ENCODE measurements around the gene IFI27L1.

IFI27L1 gene, protein sequence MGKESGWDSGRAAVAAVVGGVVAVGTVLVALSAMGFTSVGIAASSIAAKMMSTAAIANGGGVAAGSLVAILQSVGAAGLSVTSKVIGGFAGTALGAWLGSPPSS

DNA sequence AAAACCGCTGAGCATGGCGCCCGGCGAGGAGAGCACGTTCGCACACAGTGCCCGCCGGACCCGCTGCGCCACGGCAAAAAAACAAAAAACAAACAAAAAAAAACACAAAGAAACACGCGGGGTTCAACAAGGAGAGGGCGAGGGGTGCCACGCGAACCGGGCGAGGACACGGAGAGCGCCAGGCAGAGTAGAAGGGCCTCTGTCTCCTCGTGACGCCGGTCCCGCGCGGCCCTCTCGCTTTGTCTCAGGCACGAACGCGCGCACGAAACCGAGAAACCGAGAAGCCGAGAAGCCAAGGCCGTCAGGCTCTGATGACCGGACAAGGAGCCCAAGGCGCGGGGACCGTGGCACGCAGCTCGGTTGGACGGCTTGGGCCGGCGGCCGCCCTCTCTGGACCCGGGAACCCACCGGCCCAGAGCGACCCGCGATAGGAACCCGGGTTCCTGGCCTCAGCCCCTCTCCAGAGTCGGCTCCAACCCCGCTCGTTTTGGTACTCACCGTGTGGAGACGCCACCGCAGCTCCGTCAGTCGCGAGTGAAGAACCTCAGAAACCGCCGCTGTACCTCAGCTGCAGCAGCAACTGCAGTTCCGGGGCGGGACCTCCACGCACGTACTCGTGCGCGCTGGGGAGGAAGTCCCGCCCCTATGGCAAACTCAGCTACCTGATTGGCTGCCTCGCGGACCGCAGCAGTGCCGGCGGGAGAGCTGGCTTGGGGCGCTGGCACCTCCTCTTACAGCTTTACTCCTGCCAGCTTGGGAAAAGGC is at the start of gene IFI27L1, which contains the start of gene DDX24:
TSS of gene IFI27L1 (plus strand) at position 690 of the 765 bp plus-strand sequence. CDS start 15,628 bp downstream, outside the sequence.
TSS of gene DDX24 (minus strand) at position 582 of the 765 bp plus-strand sequence. CDS start 1,460 bp downstream, outside the sequence.
- DNase-seq: peak; percentile 98

DNA sequence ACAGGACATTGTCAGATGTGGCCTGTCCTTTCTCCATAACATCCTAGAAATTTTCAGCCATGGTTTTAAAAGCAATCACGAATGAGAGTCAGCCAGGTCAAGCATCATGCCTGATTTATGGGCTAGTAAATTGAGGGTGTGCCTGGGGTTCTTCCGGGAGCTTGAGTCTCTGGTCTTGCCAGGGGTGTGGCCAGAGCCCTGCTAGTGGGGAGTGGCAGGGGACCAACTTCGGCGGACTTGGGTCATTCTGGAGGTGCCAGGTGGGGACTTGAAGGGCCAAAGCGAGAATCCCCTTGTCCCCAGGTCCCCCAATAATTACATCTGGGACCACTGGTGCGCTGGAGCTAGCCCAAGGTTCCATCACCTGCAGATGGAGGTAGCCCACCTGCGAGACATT is 49.2 kb upstream of the IFI27L1 start:
- DNase-seq: no peak

DNA sequence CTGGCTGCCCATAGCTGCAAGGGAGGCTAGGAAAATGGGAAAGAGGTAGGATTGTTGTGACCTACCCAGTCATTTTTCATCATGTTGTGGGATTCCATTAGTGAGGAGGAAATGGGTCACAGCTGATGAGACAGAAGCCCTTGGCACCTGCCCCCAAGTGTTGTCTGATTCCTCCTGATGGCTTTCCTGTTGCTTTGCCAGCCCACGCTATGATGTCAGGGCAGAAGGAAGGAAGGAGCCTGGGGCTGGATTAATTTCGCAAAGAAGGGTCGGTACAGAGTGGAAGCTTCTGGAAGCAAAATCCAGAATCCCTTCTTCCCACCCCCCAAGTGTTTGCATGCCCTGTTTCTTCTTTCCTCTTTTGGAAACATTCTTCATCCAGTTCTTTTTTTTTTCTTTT is 46.2 kb upstream of the IFI27L1 start:
- no peak for DNase-seq

DNA sequence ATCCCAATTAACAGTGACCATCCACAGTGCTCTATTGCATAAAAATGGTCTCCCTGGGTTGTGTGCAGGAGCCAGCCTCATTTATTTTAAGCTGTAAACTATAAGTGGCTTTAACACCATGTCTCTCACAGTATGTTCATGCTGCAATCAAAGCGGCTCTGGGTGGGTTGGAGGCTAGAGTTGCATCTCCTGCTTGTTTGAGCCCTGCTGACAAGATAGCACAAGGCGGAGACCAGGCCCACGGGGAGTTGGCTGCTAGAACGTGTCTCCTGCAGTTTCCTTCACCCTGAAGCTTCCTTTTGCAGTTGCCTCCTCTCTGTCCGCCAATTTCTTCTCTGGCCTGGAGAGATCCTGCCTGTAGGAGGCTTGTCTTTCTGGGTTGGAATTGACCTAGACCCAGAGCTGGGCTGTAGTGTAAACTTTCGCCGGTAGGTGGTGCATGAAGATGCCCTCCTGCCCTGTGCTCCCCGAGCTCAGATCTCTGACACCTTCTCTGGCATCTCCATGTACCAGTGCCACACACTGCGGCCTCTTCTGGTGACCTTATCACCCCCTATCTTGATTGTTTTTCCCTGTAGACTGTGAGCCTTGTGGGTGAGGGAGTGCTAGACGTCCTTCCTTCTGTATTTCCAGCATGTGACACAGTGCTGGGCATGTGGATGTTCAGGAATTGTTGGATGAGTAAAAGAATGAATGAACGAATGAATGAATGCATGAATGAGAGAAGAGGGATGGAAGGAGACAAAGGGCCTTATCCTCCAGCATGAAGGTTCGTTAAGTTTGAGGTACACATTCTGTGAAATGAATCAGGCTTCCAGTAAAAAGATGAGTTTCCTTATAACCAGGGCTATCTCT is 44.6 kb upstream of the IFI27L1 start:
- DNase-seq: peak; percentile 84

DNA sequence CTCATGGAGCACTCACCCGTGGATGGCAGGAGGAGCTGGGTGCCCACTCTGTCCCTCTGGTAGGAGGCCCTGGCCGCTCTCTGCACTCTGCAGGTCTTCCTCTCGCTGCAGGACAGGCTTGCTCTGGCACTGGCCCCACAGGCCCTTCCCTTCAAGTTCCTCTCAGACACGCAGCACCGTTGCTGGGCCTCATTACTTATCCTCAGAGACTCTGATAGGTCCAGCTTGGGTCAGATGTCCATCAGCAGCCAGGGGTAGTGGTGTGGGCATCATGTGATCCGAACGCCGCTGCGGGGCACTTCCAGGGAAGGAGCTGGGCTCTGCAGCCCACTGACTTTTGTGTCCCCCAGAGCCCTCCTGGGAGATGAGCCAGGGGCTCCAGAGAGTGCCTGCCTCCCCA is 43.2 kb upstream of the IFI27L1 start:
- DNase-seq: no peak

DNA sequence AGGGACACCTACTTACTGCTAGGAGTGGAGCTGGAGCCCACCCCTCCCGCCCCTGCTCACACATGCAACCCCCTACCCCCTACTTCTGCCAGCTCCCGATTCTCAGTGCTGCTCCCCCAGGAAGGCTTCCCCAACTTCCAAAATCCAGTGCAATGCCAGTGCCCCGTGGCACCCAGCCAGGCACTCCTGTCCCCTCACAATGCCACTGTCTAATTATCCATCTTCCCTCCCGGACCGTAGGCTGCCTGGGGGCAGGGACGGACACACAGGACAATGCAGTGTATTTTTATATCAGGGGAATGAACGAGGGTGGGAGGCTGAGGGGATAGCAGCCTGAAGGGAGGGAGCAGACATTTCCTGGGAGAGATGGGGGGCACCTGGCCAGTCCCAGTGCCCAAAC is 42.6 kb upstream of the IFI27L1 start:
- no peak for DNase-seq

DNA sequence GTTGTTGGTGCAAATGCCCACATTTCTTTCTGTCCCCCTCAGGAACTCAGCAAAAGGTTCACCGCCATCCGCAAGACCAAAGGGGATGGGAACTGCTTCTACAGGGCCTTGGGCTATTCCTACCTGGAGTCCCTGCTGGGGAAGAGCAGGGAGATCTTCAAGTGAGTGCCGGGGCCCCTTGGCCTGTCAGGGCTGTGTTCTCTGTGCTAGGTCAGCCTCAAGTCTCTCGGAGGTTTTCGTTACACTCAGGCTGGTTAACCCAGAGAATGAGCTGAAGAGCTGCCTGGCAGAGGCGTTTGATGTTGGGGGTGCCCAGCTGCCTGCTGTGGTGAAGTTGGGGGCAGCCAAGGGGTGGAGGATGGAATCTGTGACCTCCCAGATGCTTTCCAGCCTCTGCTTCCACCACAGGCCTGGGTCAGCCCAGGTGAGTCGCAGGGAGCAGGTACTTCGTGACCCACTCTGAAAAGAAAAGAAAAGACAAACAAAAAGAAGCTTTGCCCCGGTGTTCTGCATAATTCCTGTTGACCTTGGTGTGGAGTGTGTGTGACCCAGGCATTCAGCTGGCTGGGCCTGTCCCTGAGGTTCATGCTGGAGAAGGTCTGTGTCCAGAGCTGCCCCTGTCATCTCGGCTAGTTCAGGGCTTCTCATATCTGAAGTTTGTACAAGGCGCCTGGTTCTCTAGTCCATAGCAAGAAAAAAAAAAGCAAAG is 42.0 kb upstream of the IFI27L1 start:
- no peak for DNase-seq

DNA sequence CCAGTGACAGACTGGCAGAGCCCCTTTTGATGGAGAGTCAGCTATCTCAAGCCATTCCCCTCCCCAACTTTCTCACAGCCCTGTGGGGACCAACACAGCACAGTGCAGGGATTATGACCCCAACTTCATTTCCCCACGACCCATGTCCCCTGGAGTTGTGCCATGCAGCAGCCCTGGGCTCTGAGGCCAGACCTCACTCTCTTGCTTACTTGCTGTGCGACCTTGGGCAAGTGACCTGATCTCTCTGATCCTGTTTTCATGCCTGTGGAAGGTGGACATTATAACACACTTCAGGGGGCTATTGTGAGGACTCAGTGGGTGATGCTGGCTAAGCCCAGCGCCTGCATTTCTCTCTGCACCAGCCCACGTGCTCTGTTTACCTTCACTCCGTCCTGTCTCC is 40.9 kb upstream of the IFI27L1 start:
- DNase-seq: no peak

DNA sequence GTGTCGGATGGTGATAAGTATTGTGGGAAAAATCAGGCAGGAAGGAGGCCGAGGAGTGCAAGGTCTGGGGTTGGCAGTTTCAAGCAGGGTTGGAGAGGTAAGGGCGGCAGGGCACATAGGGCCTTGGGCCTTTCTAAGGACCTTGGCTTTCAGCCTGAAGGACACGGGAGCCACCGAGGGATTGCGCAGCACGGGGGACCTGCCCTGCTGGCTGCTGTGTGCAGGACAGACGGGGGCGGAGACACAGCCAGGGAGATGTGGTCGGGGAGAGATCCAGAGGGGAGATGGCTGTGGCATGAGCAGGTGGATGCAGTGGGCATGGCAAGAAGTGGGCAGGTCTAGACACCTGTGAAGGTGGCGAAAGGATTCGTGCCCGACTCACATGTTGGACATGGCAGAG is 40.3 kb upstream of the IFI27L1 start:
- no peak for DNase-seq

DNA sequence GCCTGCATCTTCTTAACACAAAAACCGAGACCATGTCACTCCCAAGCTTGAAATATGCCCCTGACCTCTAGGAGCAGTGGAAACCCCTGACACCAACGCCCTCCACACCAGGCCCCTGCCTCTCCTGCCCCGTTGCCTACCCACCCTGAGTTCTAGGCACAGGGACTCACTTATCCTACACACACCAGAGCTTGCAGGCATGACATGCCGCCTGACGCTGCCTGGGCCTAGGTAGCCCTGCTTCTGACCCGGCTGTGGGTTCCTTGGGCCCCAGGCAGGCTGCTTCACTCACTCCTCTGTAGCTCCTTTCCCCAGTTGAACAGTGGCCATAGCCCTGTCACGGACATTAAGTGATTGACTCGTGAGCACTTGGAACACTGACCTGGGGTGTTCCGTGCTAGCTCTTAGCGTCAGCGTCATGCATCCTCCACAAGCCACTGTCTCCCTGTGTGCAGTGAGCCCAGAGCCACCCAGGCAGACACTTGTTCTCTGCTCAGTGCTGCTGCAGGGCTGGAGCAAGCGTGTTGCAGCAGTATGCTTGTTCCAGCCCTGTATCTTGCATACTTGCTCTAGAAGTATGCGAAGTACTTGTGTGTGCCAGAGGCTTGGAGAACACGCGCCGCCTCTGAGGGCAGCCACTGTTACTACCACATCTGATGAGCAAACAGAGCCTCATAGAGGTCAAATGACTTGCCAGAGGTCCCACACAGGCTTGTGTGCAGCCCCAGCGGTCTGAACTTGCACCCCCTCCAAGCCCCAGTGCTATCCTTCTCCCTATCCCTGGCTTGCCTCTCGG is 39.4 kb upstream of the IFI27L1 start:
- no peak for DNase-seq

DNA sequence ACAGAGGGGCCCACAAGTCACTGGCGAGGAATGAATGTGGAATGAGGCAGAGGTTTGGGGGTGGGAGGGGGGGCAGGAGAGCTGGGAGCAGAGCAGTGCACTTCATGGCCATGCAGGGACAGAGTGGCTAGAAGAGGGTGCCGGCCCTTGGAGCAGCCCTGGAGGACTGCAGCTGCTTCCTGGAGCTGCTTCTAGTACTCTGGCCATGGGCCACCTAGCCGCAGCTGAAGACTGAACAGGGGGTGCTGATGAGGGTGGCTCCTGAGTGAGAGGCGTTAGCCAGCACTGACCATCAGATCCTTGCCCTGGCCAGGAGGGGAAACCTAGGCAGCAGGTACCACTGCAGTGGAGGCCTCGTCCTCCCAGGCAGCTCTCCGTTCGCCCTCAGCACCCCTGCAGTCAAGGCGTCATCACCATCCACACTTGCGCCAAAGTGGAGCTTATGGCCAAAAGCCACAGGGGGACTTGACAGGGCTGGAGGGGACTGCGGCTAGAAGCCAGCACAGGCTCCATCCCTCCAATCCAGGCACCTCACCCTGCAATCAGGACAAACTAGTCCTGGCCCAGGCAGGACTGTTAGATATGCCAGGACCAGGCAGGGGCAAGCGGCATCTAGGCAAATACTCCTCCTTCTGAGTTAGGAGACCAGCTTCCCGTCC is 38.5 kb upstream of the IFI27L1 start:
- no peak for DNase-seq

DNA sequence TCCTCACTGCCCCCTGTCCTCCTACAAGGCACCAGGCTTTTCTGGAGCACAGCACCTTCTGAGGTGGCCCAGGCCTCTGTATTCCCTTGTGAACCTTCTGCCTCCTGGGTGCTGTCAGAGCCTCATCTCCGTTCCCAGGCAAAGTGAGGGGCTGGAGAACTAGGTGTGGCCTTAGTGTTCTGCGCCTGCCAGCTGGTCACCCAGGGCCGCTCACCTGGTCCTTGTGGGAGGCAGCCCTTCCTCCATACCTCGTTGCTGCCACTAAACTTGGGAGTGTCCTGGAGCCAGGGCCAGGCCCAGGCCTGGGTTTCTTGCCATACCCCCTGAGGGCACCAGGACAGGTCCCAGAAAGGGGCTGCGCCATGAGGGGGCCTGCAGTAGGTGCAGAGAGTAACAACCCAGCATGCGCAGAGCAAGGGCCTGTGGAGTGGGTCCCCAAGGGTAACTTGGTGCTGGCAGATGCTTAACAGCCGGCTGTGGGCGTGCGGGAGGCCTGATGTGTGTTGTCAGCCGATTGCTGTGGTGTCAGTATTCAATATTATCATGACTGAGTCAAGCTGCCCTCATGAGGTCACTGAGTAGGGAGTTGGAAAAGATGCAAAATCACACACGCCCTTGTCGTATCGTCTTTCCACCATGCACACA is 37.9 kb upstream of the IFI27L1 start:
- no peak for DNase-seq

DNA sequence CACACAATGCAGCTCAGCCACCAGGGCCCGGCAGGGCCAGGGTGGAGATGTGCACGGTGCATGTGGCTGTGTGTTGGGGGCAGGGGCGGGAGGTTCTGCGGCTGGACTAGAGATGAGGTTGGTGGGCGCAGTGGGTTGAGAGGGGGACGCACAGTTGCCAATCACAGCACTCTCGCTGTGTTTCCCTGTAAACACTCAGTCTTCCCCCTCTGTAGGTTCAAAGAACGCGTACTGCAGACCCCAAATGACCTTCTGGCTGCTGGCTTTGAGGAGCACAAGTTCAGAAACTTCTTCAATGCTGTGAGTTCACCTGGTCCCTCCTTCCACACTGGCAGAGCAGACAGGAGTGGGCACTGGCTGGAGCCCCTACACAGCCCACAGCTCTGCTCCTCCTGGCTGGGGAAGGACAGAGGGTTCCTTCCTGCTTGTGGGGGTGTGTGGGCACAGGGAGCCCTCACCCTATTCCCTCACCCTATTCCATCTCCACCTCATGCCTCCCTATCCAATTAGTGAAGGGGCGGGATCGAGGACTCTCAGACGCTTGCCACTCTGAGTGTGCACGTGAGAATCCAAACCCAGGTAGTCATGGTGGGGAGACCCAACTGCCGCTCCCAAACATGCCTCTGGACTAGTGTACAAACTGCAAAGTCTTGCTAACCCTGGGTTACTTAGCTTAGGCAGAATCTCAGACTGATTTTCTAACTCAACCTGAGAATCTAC is 37.2 kb upstream of the IFI27L1 start:
- no peak for DNase-seq

DNA sequence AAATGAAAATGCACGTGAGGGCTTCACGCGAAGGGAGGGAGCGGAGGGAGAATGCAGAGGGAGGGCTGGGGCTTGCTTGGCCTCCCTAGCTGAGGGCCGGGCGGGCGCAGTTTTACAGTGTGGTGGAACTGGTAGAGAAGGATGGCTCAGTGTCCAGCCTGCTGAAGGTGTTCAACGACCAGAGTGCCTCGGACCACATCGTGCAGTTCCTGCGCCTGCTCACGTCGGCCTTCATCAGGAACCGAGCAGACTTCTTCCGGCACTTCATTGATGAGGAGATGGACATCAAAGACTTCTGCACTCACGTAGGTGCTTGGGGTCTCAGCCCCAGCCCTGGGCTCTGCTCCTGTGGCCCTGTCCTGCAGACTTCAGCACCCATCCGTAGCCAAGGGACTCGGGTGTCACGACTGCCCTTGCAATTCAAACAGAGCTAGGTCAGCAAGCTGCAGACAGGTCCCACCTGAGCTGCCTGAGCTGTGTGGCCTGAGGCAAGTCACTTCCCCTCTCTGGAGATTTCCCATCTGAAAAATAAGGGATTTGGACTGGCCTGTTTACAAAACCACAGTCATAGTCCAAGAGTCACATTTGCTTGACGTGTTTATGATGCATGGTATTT is 36.5 kb upstream of the IFI27L1 start:
- no peak for DNase-seq

DNA sequence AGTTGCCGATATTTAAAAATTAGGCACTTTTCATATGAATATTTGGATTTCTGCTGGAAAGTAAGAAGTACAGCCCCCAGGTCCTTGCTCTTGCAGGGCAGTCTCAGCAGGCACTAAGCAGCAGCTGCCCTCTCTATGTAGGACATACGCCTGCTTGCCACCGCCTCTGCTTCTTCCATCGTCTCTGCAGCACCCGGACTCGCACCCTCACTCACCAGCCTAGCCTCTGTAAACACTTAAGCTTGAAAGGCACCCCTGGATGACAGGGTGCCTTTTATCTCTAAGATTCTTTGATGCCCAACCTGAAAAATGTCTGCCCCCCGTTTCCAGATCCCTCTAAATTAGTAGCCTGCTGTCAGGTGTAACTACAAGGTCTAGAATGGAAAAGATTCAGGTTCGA is 36.0 kb upstream of the IFI27L1 start:
- DNase-seq: no peak

DNA sequence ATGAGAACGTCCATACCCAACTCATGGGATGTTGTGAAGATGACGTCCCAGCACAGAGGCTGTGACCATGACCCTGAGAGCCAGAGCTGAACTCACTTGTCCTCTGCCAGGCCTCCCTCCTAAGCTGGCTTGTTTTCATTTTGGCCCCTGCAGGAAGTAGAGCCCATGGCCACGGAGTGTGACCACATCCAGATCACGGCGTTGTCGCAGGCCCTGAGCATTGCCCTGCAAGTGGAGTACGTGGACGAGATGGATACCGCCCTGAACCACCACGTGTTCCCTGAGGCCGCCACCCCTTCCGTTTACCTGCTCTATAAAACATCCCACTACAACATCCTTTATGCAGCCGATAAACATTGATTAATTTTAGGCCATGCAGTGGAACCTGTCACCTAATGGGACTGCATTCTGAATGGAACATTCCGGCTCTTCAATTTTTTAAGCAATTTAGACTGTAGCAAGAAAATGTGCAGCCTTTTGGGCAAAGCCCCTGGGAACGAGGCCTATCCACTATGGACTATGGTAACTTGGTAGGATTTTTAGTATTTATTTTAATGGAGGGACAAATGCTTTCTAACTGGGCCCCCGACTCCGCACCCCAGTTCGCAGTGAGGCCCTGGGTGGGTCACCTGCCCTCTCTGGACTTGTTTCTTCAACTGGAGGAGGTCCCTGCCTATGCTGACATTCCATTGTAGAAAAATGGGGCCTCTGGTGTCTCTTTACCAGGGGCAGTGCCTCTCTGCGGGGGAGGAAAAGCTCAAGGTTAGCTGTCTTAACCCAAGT is 35.4 kb upstream of the IFI27L1 start:
- DNase-seq: no peak

DNA sequence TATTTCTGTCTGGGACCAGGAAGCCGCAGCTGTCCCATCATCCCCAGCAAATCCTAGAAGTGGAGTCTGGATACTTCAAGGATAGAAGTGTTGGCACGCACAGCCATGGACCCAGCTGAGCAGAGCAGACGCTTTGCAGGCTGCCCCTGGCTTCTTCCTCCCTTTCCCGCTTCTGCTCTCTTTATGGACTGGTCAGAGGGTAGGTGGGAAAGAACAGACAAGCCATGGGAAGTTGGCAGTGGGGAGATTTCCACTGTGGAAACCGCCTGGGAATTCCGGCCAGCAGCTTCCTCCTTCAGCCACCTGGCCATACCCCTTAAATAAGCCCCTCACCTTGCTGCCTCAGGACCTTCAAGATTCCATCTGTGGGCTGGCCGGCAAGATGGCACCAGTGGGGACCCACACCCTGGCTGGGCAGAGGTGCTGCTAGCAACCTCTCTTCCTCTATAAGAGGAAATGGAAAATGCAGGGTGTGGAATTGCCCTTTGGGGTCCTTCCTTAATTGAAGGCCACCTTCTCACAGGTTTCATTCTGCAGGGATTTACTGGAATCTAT is 34.3 kb upstream of the IFI27L1 start:
- no peak for DNase-seq

DNA sequence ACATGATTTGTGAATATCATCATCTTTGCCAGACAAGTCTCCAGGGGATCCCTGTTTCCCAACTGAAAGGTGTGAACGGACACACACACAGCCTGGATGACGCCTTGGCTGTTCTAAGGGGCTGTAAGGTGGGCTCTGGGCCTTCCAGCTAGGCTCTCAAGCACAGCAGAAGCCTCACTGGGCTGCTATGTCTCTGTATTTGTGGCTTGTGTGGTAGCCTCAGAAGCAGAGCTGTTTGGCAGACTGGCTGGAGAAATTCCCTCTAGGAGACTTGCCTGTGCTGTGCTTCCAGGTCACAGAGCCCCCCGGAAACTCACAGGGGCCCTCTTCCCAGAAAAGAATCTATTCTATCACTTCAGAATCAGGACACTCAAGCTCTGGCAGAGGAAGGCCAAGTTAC is 33.5 kb upstream of the IFI27L1 start:
- DNase-seq: no peak

Measured in activated CD4-positive, alpha-beta T cell treated with anti-CD3 and anti-CD28 coated beads, Interleukin-10, Interleukin-2, amounts not matched to agents 100 ng/mL and 50 ng/mL, durations not matched to agents 16 hours and 8 hours (primary cell).